Measurements from ENCODE around the gene STK32B. TPM values are rescaled to one million over a fixed set of nuclear protein-coding genes. Genes with fewer than 3 reads are reported as not detected.
"Not testable (repeated sequence)": the region's sequence is repeated elsewhere in the genome, so short reads cannot be mapped to it uniquely, and the experiment has no call there.

Gene STK32B
- total and polyA plus RNA-seq, 3 donors from 2014 or later, result 17.5 to 29.7 (median 22.6) TPM

- WGBS, 2 donors, result 96 to 100% methylated on average over 1 of the region's 1 CpG
- DNase-seq, result no peak
- Histone ChIP-seq H3K4me3 (no peak overlapping the region), H3K36me3 (ENCODE audit: low read depth, missing control alignments) (no peaks in the 10 kb centered on the region), H3K27ac (no peak overlapping the region), H3K9me3 (no peaks in the 10 kb centered on the region), H3K4me1 (no peaks in the 10 kb centered on the region), H3K27me3 (no peaks in the 10 kb centered on the region)
- no peak for TF ChIP-seq CTCF (IDR thresholded peaks at IDR 0.05)
- TF ChIP-seq POLR2A (IDR thresholded peaks at IDR 0.05), result no peak
- intact Hi-C loops (cut with DNase I; ENCODE audit: low total_unique reads), result no loop called here
Observed at GRCh38 chr4:5247735-5248134, 196.5 kb downstream of the STK32B start.

GRCh38 chr4:5249727-5250126, 198.4 kb downstream of the STK32B start:
- Histone ChIP-seq H3K4me1 (no peaks in the 10 kb centered on the region), H3K36me3 (ENCODE audit: low read depth, missing control alignments) (no peaks in the 10 kb centered on the region), H3K9me3 (no peaks in the 10 kb centered on the region), H3K27me3 (no peaks in the 10 kb centered on the region), H3K4me3 (no peak overlapping the region), H3K27ac (no peak overlapping the region)
- no peak for DNase-seq
- intact Hi-C loops (cut with DNase I; ENCODE audit: low total_unique reads), result no loop called here
- no peak for TF ChIP-seq CTCF (IDR thresholded peaks at IDR 0.05)
- no peak for TF ChIP-seq POLR2A (IDR thresholded peaks at IDR 0.05)
- WGBS, 2 donors, result 75 to 77% methylated on average over 2 of the region's 2 CpGs

- H3K27ac ChIP-seq; H3K36me3 ChIP-seq (ENCODE audit: low read depth, missing control alignments); H3K4me3 ChIP-seq; intact Hi-C loops (cut with DNase I; ENCODE audit: low total_unique reads); H3K4me1 ChIP-seq; H3K9me3 ChIP-seq; H3K27me3 ChIP-seq; DNase-seq: not testable (repeated sequence)
- WGBS, 2 donors, result 84 to 85% methylated on average over 5 of the region's 5 CpGs
Observed at GRCh38 chr4:5250536-5250935, 199.3 kb downstream of the STK32B start.

- H3K27me3 ChIP-seq, result no peaks in the 10 kb centered on the region
- no peak overlapping the region for H3K4me3 ChIP-seq
- no peak overlapping the region for H3K27ac ChIP-seq
- no peaks in the 10 kb centered on the region for H3K9me3 ChIP-seq
- TF ChIP-seq CTCF (IDR thresholded peaks at IDR 0.05) (no peak), POLR2A (IDR thresholded peaks at IDR 0.05) (no peak)
- no peaks in the 10 kb centered on the region for H3K4me1 ChIP-seq
- no peak for DNase-seq
- 84 to 87% methylated on average over 4 of the region's 4 CpGs for WGBS, 2 donors
- intact Hi-C loops (cut with DNase I; ENCODE audit: low total_unique reads), result no loop called here
- H3K36me3 ChIP-seq (ENCODE audit: low read depth, missing control alignments), result no peaks in the 10 kb centered on the region
Observed at GRCh38 chr4:5256421-5256820, 205.1 kb downstream of the STK32B start.

- intact Hi-C loops (cut with DNase I; ENCODE audit: low total_unique reads), result no loop called here
- no peaks in the 10 kb centered on the region for H3K4me1 ChIP-seq
- H3K27ac ChIP-seq, result no peak overlapping the region
- H3K27me3 ChIP-seq, result no peaks in the 10 kb centered on the region
- H3K9me3 ChIP-seq, result no peaks in the 10 kb centered on the region
- no peak for TF ChIP-seq POLR2A (IDR thresholded peaks at IDR 0.05)
- no peak for TF ChIP-seq CTCF (IDR thresholded peaks at IDR 0.05)
- no peak for DNase-seq
- H3K36me3 ChIP-seq (ENCODE audit: low read depth, missing control alignments), result no peaks in the 10 kb centered on the region
- H3K4me3 ChIP-seq, result no peak overlapping the region
- WGBS, 2 donors, result 89 to 92% methylated on average over 2 of the region's 2 CpGs
Observed at GRCh38 chr4:5257086-5257485, 205.8 kb downstream of the STK32B start.
